Adrenal gland (tissue), 12 donors: Measurements from ENCODE around the gene CLMN. TPM values are rescaled to one million over a fixed set of nuclear protein-coding genes. Genes with fewer than 3 reads are reported as not detected.

Experiments used
- DNase-seq, 7 donors: peaks; one replicate each; pipeline ENCODE4 v3.0.0-alpha.2; 2019 to 2020
- H3K27ac ChIP-seq, 5 donors: fragments of 200-600 bp; sonication (generic) in 4 of 5; 1 replicate in 3 of 5; 2 replicates in 2 of 5; pipeline versions ENCODE4 v1.5.1 to v1.8.0; 2016 to 2020; ENCODE audit warnings: mild to moderate bottlenecking in 1 of 5
- H3K27me3 ChIP-seq: fragments of 200-600 bp; 2 replicates; pipeline ENCODE4 v1.8.0; 2021
- H3K36me3 ChIP-seq, 2 donors: fragments of 200-600 bp; replicated peaks in 1 of 2; 1 replicate in 1 of 2; 2 replicates in 1 of 2; pipeline versions ENCODE4 v1.5.1 to v1.8.0; 2018 to 2022
- H3K4me1 ChIP-seq, 2 donors: fragments of 200-600 bp; replicated peaks in 1 of 2; 1 replicate in 1 of 2; 2 replicates in 1 of 2; pipeline versions ENCODE4 v1.5.1 to v1.8.0; 2018 to 2021
- H3K4me3 ChIP-seq, 4 donors: fragments of 200-600 bp; sonication (generic) in 3 of 4; one replicate each; pipeline ENCODE4 v1.5.1; 2016 to 2018
- H3K9me3 ChIP-seq, 3 donors: fragments of 200-600 bp; sonication (generic) in 1 of 3; replicated peaks in 1 of 3; 1 replicate in 2 of 3; 2 replicates in 1 of 3; pipeline versions ENCODE4 v1.5.1 to v1.8.0; 2016 to 2021
- POLR2A ChIP-seq, 2 donors: fragments of 450-650 bp; IDR thresholded peaks; one replicate each; pipeline ENCODE4 v1.6.1; 2017; ENCODE audit warnings: antibody characterized with exemption in 2 of 2, mild to moderate bottlenecking in 2 of 2, moderate library complexity in 1 of 2
- WGBS, 4 donors: extraction: QIAGEN DNeasy Blood & Tissue Kit in 2 of 4; methylation state at CpG; one replicate each; pipeline versions ENCODE4 v1.1.5 to v1.1.7; 2013 to 2017; 5-methylcytosine and 5-hydroxymethylcytosine counted together
- intact Hi-C, 2 donors: fragments of 100-400 bp; cut with DNase I; formaldehyde crosslinking; loops; one replicate each; pipeline versions ENCODE4 v1.14.1 to v1.15.0; 2022 to 2023
- polyA plus RNA-seq, 3 donors: library from polyadenylated mRNA; stranded (reverse); fragments of 200-250 nt in 2 of 3; fragments of 350-450 nt in 1 of 3; fragmentation: Illumina TruSeq in 1 of 3; extraction: RNeasy Lipid Tissue Mini Kit (QIAGEN cat#74804) in 1 of 3; gene quantifications; one replicate each; pipeline ENCODE4 v1.2.3, GENCODE V29; 2013 to 2014
- total RNA-seq, 9 donors: library from RNA; depleted of rRNA in 4 of 9; stranded (reverse); fragments of >200 nt in 4 of 9; fragments of 120-200 nt in 1 of 9; fragmentation: NEBNext Ultra II Directional in 1 of 9; extraction: Animal tissue kit (Norgen Biotek cat#: 25700) in 1 of 9; gene quantifications; one replicate each; pipeline versions ENCODE4 v1.1.0 to v1.2.4, GENCODE V29; 2013 to 2023
- TF ChIP-seq, protein P1 (sequence below), 6 experiments: fragments of 450-650 bp in 4 of 6; fragments of 200-600 bp in 2 of 6; sonication (generic) in 1 of 6; IDR thresholded peaks; 1 replicate in 5 of 6; 2 replicates in 1 of 6; pipeline versions ENCODE4 v1.5.1 to v1.8.0; 2016 to 2021; ENCODE audit warnings: antibody characterized with exemption in 6 of 6, mild to moderate bottlenecking in 2 of 6, moderate library complexity in 1 of 6
- donor health status: healthy with polysubstance abuse.
- donor health status: Bipolar disorder and iron deficiency.
- donor health status: DM: yes; HTN: yes; CAD: no.
- donor health status: DM: no; HTN: no; CAD: no.
- donor health status: DM: no; HTN: no; CAD: no.
- donor health status: DM: yes; HTN: yes; CAD: no.

The CLMN gene
- total and polyA plus RNA-seq, 12 donors = 2.7 to 9.5 (median 4.9) TPM

GRCh38 chr14:95290021-95290420 lies 29.7 kb downstream of the CLMN start:
- H3K4me3 ChIP-seq = no peak overlapping the region
- H3K27ac ChIP-seq = no peak overlapping the region
- 87 to 95% (median 91%) methylated on average over 5 of the region's 5 CpGs for WGBS, 4 donors
- H3K27me3 ChIP-seq = no peaks in the 10 kb centered on the region
- no peaks in the 10 kb centered on the region for H3K36me3 ChIP-seq
- TF ChIP-seq, protein P1, sequence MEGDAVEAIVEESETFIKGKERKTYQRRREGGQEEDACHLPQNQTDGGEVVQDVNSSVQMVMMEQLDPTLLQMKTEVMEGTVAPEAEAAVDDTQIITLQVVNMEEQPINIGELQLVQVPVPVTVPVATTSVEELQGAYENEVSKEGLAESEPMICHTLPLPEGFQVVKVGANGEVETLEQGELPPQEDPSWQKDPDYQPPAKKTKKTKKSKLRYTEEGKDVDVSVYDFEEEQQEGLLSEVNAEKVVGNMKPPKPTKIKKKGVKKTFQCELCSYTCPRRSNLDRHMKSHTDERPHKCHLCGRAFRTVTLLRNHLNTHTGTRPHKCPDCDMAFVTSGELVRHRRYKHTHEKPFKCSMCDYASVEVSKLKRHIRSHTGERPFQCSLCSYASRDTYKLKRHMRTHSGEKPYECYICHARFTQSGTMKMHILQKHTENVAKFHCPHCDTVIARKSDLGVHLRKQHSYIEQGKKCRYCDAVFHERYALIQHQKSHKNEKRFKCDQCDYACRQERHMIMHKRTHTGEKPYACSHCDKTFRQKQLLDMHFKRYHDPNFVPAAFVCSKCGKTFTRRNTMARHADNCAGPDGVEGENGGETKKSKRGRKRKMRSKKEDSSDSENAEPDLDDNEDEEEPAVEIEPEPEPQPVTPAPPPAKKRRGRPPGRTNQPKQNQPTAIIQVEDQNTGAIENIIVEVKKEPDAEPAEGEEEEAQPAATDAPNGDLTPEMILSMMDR (IDR thresholded peaks at IDR 0.05) = no peak
- TF ChIP-seq POLR2A (IDR thresholded peaks at IDR 0.05) = no peak
- peak in 1 of 7 donors; percentile 15 for DNase-seq
- H3K9me3 ChIP-seq = no peaks in the 10 kb centered on the region
- peaks cover 0 to 14% of the 10 kb centered on the region in 2 donors for H3K4me1 ChIP-seq
- intact Hi-C loops = no loop called here

DNA sequence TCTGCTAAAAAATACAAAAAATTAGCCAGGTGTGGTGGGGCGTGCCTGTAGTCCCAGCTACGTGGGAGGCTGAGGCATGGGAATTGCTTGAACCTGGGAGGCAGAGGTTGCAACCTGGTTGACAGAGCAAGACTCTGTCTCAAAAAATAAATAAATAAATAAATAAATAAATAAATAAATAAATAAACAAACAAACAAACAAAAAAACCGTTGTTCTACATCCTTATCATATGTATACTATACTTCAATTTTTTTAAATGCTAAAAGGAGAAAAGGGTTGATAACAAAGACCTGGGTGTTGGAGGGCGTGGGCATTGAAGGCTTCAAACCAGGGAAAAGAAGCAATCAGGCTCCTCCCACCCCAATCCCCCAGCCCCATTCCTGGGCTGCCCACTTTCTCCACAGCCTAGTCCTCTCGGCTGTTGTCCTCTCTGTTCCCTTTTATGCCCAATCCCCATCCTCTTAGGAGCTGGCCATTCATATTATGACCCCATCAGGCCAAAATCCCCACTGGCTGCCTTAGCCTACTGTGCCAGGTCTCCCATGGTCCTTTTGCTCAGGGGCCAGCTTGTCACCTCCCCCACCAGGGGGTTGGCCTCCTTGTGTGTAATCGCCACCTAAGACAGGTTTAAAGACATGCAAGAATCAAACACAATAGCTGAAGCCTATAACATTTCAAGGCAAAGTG lies 30.2 kb downstream of the CLMN start:
- H3K4me1 ChIP-seq = peaks cover 0 to 14% of the 10 kb centered on the region in 2 donors
- no peak overlapping the region for H3K27ac ChIP-seq
- H3K4me3 ChIP-seq = no peak overlapping the region
- TF ChIP-seq POLR2A (IDR thresholded peaks at IDR 0.05) = no peak
- TF ChIP-seq, protein P1 (IDR thresholded peaks at IDR 0.05) = no peak
- H3K27me3 ChIP-seq = no peaks in the 10 kb centered on the region
- no peaks in the 10 kb centered on the region for H3K36me3 ChIP-seq
- 85 to 89% (median 87%) methylated on average over 6 of the region's 6 CpGs for WGBS, 4 donors
- no peaks in the 10 kb centered on the region for H3K9me3 ChIP-seq
- peak in 1 of 7 donors; percentile 28 for DNase-seq
- intact Hi-C loops = no loop called here

DNA sequence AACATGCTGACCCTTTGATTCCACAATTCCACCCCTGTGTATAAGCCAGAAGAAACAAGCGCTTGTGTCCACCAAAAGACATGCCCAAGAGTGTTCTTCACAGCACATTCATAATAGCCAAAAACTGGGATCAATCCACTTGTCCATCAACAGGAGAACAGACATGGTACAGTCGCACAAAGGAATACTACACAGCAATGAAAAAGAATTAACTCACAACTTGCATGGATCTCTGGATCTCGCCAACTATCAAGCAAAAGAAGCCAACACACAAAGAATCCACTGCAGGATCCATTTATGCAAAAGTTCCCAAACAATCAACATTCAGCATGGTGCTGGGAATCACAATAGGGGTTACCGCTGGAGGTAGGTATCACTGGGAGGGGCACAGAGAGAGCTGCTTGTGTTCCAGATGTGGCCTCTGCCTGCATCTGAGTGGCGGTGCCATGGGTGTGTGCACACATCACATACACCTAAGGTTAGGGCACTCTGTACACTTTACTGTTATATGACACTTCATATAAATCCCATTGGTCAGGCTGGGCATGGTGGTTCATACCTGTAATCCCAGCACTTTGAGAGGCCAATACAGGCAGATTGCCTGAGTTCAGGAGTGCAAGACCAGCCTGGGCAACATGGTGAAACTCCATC lies 30.9 kb downstream of the CLMN start:
- no peak for TF ChIP-seq POLR2A (IDR thresholded peaks at IDR 0.05)
- TF ChIP-seq, protein P1 (IDR thresholded peaks at IDR 0.05) = no peak
- Histone ChIP-seq H3K9me3 (no peaks in the 10 kb centered on the region), H3K27ac (no peak overlapping the region), H3K4me1 (peaks cover 0 to 14% of the 10 kb centered on the region in 2 donors), H3K36me3 (no peaks in the 10 kb centered on the region), H3K27me3 (no peaks in the 10 kb centered on the region), H3K4me3 (no peak overlapping the region)
- peak in 1 of 7 donors; percentile 20 for DNase-seq
- 93 to 97% (median 94%) methylated on average over 4 to 5 of the region's 5 CpGs for WGBS, 4 donors
- intact Hi-C loops = no loop called here

DNA sequence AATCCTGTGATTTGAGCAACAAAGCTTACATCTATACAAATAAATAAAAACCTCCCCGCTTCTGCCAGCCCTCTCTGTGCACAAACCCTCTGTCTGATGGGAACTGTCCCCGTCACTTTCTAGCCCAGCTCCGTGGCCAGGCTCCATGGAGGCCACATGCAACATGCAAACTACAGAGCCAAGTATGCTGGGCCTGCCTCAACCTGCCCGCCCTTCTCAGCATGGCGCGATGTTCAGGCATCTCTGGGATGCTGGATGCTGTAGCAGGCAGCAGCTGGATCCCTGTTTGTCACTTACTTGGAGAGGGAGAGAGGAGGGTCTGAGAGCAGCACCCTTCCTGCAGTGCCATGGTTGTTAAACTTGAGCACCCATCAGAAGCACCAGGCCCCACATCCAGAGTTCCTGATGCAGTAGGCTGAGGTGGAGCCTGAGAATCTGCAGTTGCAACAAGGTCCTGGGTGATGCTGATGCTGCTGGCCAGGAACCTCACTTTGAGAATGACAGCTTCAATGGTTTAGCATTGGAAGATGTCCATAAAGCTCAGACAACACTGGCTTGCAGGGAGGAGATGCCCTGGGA lies 32.4 kb downstream of the CLMN start:
- H3K27me3 ChIP-seq = no peaks in the 10 kb centered on the region
- intact Hi-C loops = no loop called here
- H3K4me1 ChIP-seq = peaks cover 0 to 11% of the 10 kb centered on the region in 2 donors
- DNase-seq = peak in 1 of 7 donors; percentile 39
- no peaks in the 10 kb centered on the region for H3K36me3 ChIP-seq
- TF ChIP-seq, protein P1 (IDR thresholded peaks at IDR 0.05) = no peak
- TF ChIP-seq POLR2A (IDR thresholded peaks at IDR 0.05) = no peak
- no peak overlapping the region for H3K27ac ChIP-seq
- H3K9me3 ChIP-seq = no peaks in the 10 kb centered on the region
- 87 to 100% (median 93%) methylated on average over 3 to 6 of the region's 6 CpGs for WGBS, 4 donors
- H3K4me3 ChIP-seq = no peak overlapping the region
